Peyer's patch (tissue), 4 donors: ENCODE data around the gene FAM20A. TPM values are rescaled to one million over a fixed set of nuclear protein-coding genes. Genes with fewer than 3 reads are reported as not detected.

ENCODE experiments used
- DNase-seq, 3 donors: peaks; one replicate each; pipeline ENCODE4 v3.0.0-alpha.2; 2017 to 2019
- H3K27ac ChIP-seq, 4 donors: fragments of 200-600 bp; sonication (generic); one replicate each; pipeline ENCODE4 v1.5.1; 2016 to 2019
- H3K27me3 ChIP-seq, 2 donors: fragments of 200-600 bp; sonication (generic); one replicate each; pipeline ENCODE4 v1.5.1; 2019
- H3K36me3 ChIP-seq, 3 donors: fragments of 200-600 bp; sonication (generic); one replicate each; pipeline ENCODE4 v1.5.1; 2016 to 2019
- H3K4me1 ChIP-seq, 4 donors: fragments of 200-600 bp; sonication (generic); one replicate each; pipeline ENCODE4 v1.5.1; 2016 to 2019
- H3K4me3 ChIP-seq, 4 donors: fragments of 200-600 bp; sonication (generic); 1 replicate in 3 of 4; 2 replicates in 1 of 4; pipeline ENCODE4 v1.5.1; 2016 to 2019; ENCODE audit warnings: mild to moderate bottlenecking in 1 of 4
- H3K9me3 ChIP-seq, 4 donors: fragments of 200-600 bp; sonication (generic); one replicate each; pipeline ENCODE4 v1.5.1; 2016 to 2019; ENCODE audit warnings: mild to moderate bottlenecking in 1 of 4
- CTCF ChIP-seq, 6 experiments: fragments of 450-650 bp in 4 of 6; fragments of 200-600 bp in 2 of 6; sonication (generic) in 1 of 6; IDR thresholded peaks; one replicate each; pipeline ENCODE4 v1.5.1; 2017 to 2019; ENCODE audit warnings: antibody characterized with exemption in 6 of 6, mild to moderate bottlenecking in 3 of 6, moderate library complexity in 1 of 6
- POLR2A ChIP-seq, 2 donors: fragments of 450-650 bp; IDR thresholded peaks; one replicate each; pipeline ENCODE4 v1.5.1; 2017; ENCODE audit warnings: antibody characterized with exemption in 2 of 2, mild to moderate bottlenecking in 2 of 2, moderate library complexity in 2 of 2
- total RNA-seq, 4 donors: library from RNA; depleted of rRNA; stranded (reverse); fragments of >200 nt; gene quantifications; one replicate each; pipeline ENCODE4 v1.1.0, GENCODE V29; 2016

FAM20A gene
- total RNA-seq, 4 donors from 2014 or later: 2.4 to 3.5 (median 2.5) TPM; not detected in 1

GRCh38 chr17:68606451-68607307 is 5.5 kb upstream of the FAM20A start:
- Histone ChIP-seq H3K4me3 (no peak overlapping the region), H3K27ac (no peak overlapping the region), H3K27me3 (peaks cover 0 to 4% of the 10 kb centered on the region in 2 donors), H3K36me3 (no peaks in the 10 kb centered on the region), H3K4me1 (no peaks in the 10 kb centered on the region), H3K9me3 (peaks cover 0 to 19% (median 0%) of the 10 kb centered on the region in 4 donors)
- no peak for DNase-seq
- TF ChIP-seq CTCF (IDR thresholded peaks at IDR 0.05) (no peak), POLR2A (IDR thresholded peaks at IDR 0.05) (no peak)

DNA sequence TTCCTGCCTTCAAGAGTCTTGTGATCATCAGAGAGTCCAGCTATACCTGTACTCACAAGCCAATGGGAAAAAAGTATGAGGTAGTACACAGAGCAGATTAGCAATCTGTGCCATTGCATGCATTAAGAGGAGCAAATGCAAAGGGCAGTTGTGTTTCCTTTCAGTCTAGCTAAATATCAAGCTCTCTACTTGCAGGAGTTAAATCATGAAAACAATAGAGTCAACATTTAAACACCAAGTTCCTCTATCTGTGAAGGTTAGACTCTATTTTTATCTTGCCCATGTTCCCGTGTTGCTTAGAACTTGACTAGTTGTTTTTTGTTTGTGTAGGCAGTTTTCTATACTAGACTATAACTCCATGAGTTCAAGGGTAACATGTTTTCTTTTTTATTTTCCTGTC is 4.7 kb upstream of the FAM20A start:
- Histone ChIP-seq H3K36me3 (no peaks in the 10 kb centered on the region), H3K9me3 (peaks cover 0 to 19% (median 0%) of the 10 kb centered on the region in 4 donors), H3K4me1 (peaks cover 0 to 6% (median 1%) of the 10 kb centered on the region in 4 donors), H3K27me3 (peaks cover 0 to 10% of the 10 kb centered on the region in 2 donors), H3K4me3 (no peak overlapping the region), H3K27ac (no peak overlapping the region)
- no peak for DNase-seq
- no peak for TF ChIP-seq POLR2A (IDR thresholded peaks at IDR 0.05)
- TF ChIP-seq CTCF (IDR thresholded peaks at IDR 0.05): no peak

DNA sequence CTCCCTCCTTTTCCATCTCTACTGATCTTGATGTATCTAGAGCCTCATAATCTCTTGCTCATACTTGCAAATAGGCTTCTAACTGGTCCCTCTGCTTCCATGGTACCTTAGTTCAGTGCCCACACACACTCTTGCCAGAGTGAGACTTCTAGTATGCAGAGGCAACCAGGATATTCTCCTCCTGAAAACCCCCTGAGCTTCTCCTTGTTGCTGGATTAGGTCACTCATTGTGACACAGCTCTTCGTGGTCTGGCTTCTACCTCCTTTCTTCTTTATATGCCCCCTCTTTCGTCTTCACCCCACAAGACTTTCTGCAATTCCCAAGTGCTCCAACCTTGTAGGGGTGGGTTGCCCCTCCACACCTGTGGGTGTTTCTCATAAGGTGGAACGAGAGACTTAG is 2.5 kb upstream of the FAM20A start:
- Histone ChIP-seq H3K4me3 (no peak overlapping the region), H3K36me3 (no peaks in the 10 kb centered on the region), H3K4me1 (peaks cover 0 to 18% (median 5%) of the 10 kb centered on the region in 4 donors), H3K27ac (no peak overlapping the region), H3K27me3 (peaks cover 0 to 19% of the 10 kb centered on the region in 2 donors), H3K9me3 (peaks cover 0 to 4% (median 0%) of the 10 kb centered on the region in 4 donors)
- DNase-seq: no peak
- TF ChIP-seq POLR2A (IDR thresholded peaks at IDR 0.05) (no peak), CTCF (IDR thresholded peaks at IDR 0.05) (no peak)

DNA sequence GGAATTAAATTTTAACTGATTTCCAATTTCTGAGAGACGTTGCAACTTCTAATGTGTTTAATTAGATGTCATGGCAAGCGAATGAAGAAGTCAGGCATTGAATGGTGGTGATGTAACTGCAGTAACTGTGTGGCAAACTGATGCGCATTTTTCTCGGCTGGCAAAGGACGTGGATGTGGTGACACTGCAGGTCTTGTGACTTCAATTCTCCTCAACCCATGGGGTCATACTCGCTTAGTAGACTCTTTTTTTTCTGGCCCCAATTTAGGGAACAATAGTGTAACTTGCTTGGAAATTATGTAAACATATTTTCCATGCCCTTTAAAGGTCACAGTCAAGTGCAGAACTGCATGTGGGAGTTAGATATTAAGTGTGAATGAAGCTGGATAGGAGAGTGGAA is 1.9 kb upstream of the FAM20A start:
- TF ChIP-seq POLR2A (IDR thresholded peaks at IDR 0.05) (no peak), CTCF (IDR thresholded peaks at IDR 0.05) (no peak)
- DNase-seq: no peak

GRCh38 chr17:68602289-68602688 is 1.1 kb upstream of the FAM20A start:
- Histone ChIP-seq H3K4me1 (peaks cover 0 to 18% (median 5%) of the 10 kb centered on the region in 4 donors), H3K27me3 (peaks cover 0 to 19% of the 10 kb centered on the region in 2 donors), H3K9me3 (no peaks in the 10 kb centered on the region), H3K4me3 (no peak overlapping the region), H3K27ac (peak overlapping the region in 2 of 4 donors; percentile 2 to 34), H3K36me3 (no peaks in the 10 kb centered on the region)
- DNase-seq: no peak
- TF ChIP-seq POLR2A (IDR thresholded peaks at IDR 0.05) (no peak), CTCF (IDR thresholded peaks at IDR 0.05) (no peak)

More for the DNA sequence above, 1.9 kb upstream of the FAM20A start:
- H3K9me3 ChIP-seq: no peaks in the 10 kb centered on the region
- no peak overlapping the region for H3K4me3 ChIP-seq
- peaks cover 0 to 18% (median 5%) of the 10 kb centered on the region in 4 donors for H3K4me1 ChIP-seq
- peaks cover 0 to 19% of the 10 kb centered on the region in 2 donors for H3K27me3 ChIP-seq
- H3K36me3 ChIP-seq: no peaks in the 10 kb centered on the region
- H3K27ac ChIP-seq: peak overlapping the region in 2 of 4 donors; percentile 2 to 34
